SU-DHL-6 (cell line): ENCODE measurements around the gene ITPRIP.

ENCODE experiments used
- H2AFZ ChIP-seq: fragments of 200-600 bp; sonication (generic); 2 replicates; pipeline ENCODE4 v1.6.1; 2014; ENCODE audit warnings: low read depth, mild to moderate bottlenecking, moderate library complexity, mixed read lengths, antibody characterized with exemption, low read length; ENCODE audit not compliant: severe bottlenecking
- H3F3A ChIP-seq: fragments of 200-600 bp; shearing (Covaris generic); 2 replicates; pipeline ENCODE4 v1.6.0; 2016; ENCODE audit warnings: antibody characterized with exemption, mild to moderate bottlenecking; ENCODE audit not compliant: insufficient read depth
- H3K27ac ChIP-seq: fragments of 200-600 bp; sonication (generic); 2 replicates; pipeline ENCODE4 v1.5.1; 2016; ENCODE audit warnings: low read depth, mild to moderate bottlenecking, low read length, moderate library complexity, mixed read lengths
- H3K27me3 ChIP-seq: fragments of 200-600 bp; sonication (generic), shearing (Covaris generic); 2 replicates; pipeline ENCODE4 v1.6.0; 2014; ENCODE audit warnings: mild to moderate bottlenecking, low read length
- H3K36me3 ChIP-seq: fragments of 200-600 bp; sonication (generic); 2 replicates; pipeline ENCODE4 v1.6.1; 2014; ENCODE audit warnings: mild to moderate bottlenecking, low read length, mixed read lengths
- H3K4me2 ChIP-seq: fragments of 300-600, 200-600 bp; shearing (Covaris generic), sonication (generic); 2 replicates; pipeline ENCODE4 v1.6.0; 2014; ENCODE audit warnings: low read length, low read depth, mild to moderate bottlenecking; ENCODE audit not compliant: poor library complexity, severe bottlenecking
- H3K4me3 ChIP-seq: fragments of 200-600 bp; sonication (generic); 2 replicates; pipeline ENCODE4 v1.5.1; 2014; ENCODE audit warnings: antibody characterized with exemption, low read length, mild to moderate bottlenecking, mixed read lengths; ENCODE audit not compliant: insufficient read depth, poor library complexity, severe bottlenecking
- H3K79me2 ChIP-seq: fragments of 200-600 bp; sonication (generic); 2 replicates; pipeline ENCODE4 v1.6.1; 2014; ENCODE audit warnings: mild to moderate bottlenecking, low read length, moderate library complexity; ENCODE audit not compliant: insufficient read depth
- H3K9ac ChIP-seq: fragments of 200-600 bp; sonication (generic); 2 replicates; pipeline ENCODE4 v1.7.0; 2014; ENCODE audit warnings: mild to moderate bottlenecking, low read length
- H3K9me2 ChIP-seq: fragments of 200-600 bp; sonication (generic); replicated peaks from 2 replicates; pipeline ENCODE4 v1.6.1; 2014; ENCODE audit warnings: low read length; ENCODE audit not compliant: insufficient read depth
- H3K9me3 ChIP-seq: fragments of 200-600 bp; sonication (generic); 2 replicates; pipeline ENCODE4 v1.6.1; 2014; ENCODE audit warnings: low read length, mixed read lengths; ENCODE audit not compliant: insufficient read depth
- H4K20me1 ChIP-seq: fragments of 200-600 bp; sonication (generic); 2 replicates; pipeline ENCODE4 v1.6.1; 2014; ENCODE audit warnings: low read depth, mild to moderate bottlenecking, antibody characterized with exemption, low read length, moderate library complexity, mixed read lengths
- CTCF ChIP-seq: fragments of 200-600 bp; sonication (generic); IDR thresholded peaks from one replicate; pipeline ENCODE4 v1.5.1; 2017; ENCODE audit warnings: antibody characterized with exemption, mild to moderate bottlenecking, low read length, moderate library complexity; ENCODE audit not compliant: insufficient read depth, poor library complexity, severe bottlenecking
- EZH2phosphoT487 ChIP-seq: fragments of 200-600 bp; sonication (generic), shearing (Covaris generic); conservative IDR thresholded peaks from 2 replicates; pipeline ENCODE4 v1.6.1; 2018; ENCODE audit warnings: mild to moderate bottlenecking, antibody characterized with exemption, low read length, moderate library complexity, mixed read lengths

Gene ITPRIP

GRCh38 chr10:104316321-104317099 is 21.8 kb downstream of the ITPRIP start:
- no peak overlapping the region for H2AFZ ChIP-seq
- no peaks in the 10 kb centered on the region for H3K9me2 ChIP-seq
- H3K4me2 ChIP-seq: no peak overlapping the region
- no peaks in the 10 kb centered on the region for H3K9me3 ChIP-seq
- no peak overlapping the region for H3K27ac ChIP-seq
- no peaks in the 10 kb centered on the region for H3K27me3 ChIP-seq
- TF ChIP-seq EZH2phosphoT487 (no peak), CTCF (no peak)
- peaks cover 42% of the 10 kb centered on the region for H3K79me2 ChIP-seq
- H3K9ac ChIP-seq: no peak overlapping the region
- H3F3A ChIP-seq: no peaks in the 10 kb centered on the region
- H3K4me3 ChIP-seq: no peak overlapping the region
- 0 out of 2 replicates have a peak, but pooled peaks cover 3% of the 10 kb centered on the region for H4K20me1 ChIP-seq
- H3K36me3 ChIP-seq: no peaks in the 10 kb centered on the region

GRCh38 chr10:104315486-104315921 is 22.8 kb downstream of the ITPRIP start:
- Histone ChIP-seq H4K20me1 (peaks cover 3% of the 10 kb centered on the region; the same call in 1 of the 2 replicates), H3K9me2 (no peaks in the 10 kb centered on the region), H3K36me3 (no peaks in the 10 kb centered on the region), H3K9ac (no peak overlapping the region), H3K79me2 (peaks cover 32% of the 10 kb centered on the region), H3K9me3 (no peaks in the 10 kb centered on the region), H3K27me3 (no peaks in the 10 kb centered on the region), H3F3A (no peaks in the 10 kb centered on the region), H2AFZ (no peak overlapping the region), H3K4me3 (no peak overlapping the region), H3K27ac (no peak overlapping the region), H3K4me2 (no peak overlapping the region)
- TF ChIP-seq CTCF (no peak), EZH2phosphoT487 (no peak)

GRCh38 chr10:104314591-104315485 is 23.4 kb downstream of the ITPRIP start:
- H3K27me3 ChIP-seq: no peaks in the 10 kb centered on the region
- no peak overlapping the region for H3K4me2 ChIP-seq
- H3K4me3 ChIP-seq: no peak overlapping the region
- H3K9me2 ChIP-seq: no peaks in the 10 kb centered on the region
- H3K36me3 ChIP-seq: no peaks in the 10 kb centered on the region
- H3K9me3 ChIP-seq: no peaks in the 10 kb centered on the region
- TF ChIP-seq EZH2phosphoT487 (no peak), CTCF (no peak)
- H3K27ac ChIP-seq: no peak overlapping the region
- H3K79me2 ChIP-seq: peaks cover 26% of the 10 kb centered on the region
- no peaks in the 10 kb centered on the region for H3F3A ChIP-seq
- no peak overlapping the region for H3K9ac ChIP-seq
- peaks cover 3% of the 10 kb centered on the region; the same call in 1 of the 2 replicates for H4K20me1 ChIP-seq
- H2AFZ ChIP-seq: no peak overlapping the region
